BLaER1 treated with 17β-estradiol and CSF1 and Interleukin-3, amounts not matched to agents 10 nM and 100 nM (cell line): ENCODE results near the gene GGT7.
"Not testable (repeated sequence)": the region's sequence is repeated elsewhere in the genome, so short reads cannot be mapped to it uniquely, and the experiment has no call there.

Experiments
- H3K27ac ChIP-seq, 11 experiments: shearing (Covaris generic); formaldehyde crosslinking; 2 replicates each; pipeline ENCODE4 v1.8.1; 2022
- H3K27me3 ChIP-seq, 11 experiments: shearing (Covaris generic); formaldehyde crosslinking; 2 replicates each; pipeline ENCODE4 v1.8.1; 2022
- H3K36me3 ChIP-seq, 11 experiments: shearing (Covaris generic); formaldehyde crosslinking; 2 replicates each; pipeline ENCODE4 v1.8.1; 2022
- H3K4me1 ChIP-seq, 10 experiments: shearing (Covaris generic); formaldehyde crosslinking; 2 replicates each; pipeline ENCODE4 v1.8.1; 2022
- H3K4me2 ChIP-seq, 11 experiments: shearing (Covaris generic); formaldehyde crosslinking; 2 replicates each; pipeline ENCODE4 v1.8.1; 2022
- H3K4me3 ChIP-seq, 10 experiments: shearing (Covaris generic); formaldehyde crosslinking; 2 replicates each; pipeline ENCODE4 v1.8.1; 2022
- H3K9ac ChIP-seq, 11 experiments: shearing (Covaris generic); formaldehyde crosslinking; 2 replicates each; pipeline ENCODE4 v1.8.1; 2022
- H3K9me3 ChIP-seq, 11 experiments: shearing (Covaris generic); formaldehyde crosslinking; replicated peaks in 1 of 11; 2 replicates each; pipeline ENCODE4 v1.8.1; 2022
- H4K20me1 ChIP-seq, 11 experiments: shearing (Covaris generic); formaldehyde crosslinking; 2 replicates each; pipeline ENCODE4 v1.8.1; 2022
- Cebpa-rat ChIP-seq, 11 experiments: shearing (Covaris generic); IDR thresholded peaks; 2 replicates each; pipeline ENCODE4 v1.8.1; 2022

GGT7 gene

DNA sequence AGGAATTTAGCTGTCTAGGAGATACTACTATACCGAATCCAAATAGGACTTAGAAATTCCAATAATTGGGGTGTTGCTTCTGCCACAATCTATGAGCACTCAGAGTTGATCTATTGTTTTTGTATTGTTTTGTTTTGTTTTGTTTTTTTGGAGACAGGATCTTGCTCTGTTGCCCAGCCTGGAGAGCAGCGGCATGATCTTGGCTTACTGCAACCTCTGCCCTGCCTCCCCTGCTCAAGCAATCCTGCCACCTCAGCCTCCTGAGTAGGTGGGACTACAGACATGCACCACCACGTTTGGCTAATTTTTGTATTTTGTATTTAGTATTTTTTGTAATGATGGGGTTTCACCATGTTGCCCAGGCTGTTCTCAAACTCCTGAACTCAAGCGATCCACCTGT is 11.2 kb upstream of the GGT7 start:
- Histone ChIP-seq H3K4me2 (no peak overlapping the region), H3K4me3 (no peak overlapping the region), H3K9ac (no peak overlapping the region), H3K9me3 (no peaks in the 10 kb centered on the region), H3K27ac (no peak overlapping the region), H4K20me1 (peaks cover 0 to 6% (median 0%) of the 10 kb centered on the region in 11 experiments; a peak in 1 of 22 replicates), H3K36me3 (peaks cover 22 to 56% (median 34%) of the 10 kb centered on the region in 11 experiments), H3K27me3 (no peaks in the 10 kb centered on the region), H3K4me1 (peaks cover 3 to 9% (median 6%) of the 10 kb centered on the region in 10 experiments; a peak in 15 of 20 replicates)
- no peak for TF ChIP-seq Cebpa-rat (IDR thresholded peaks at IDR 0.05)

DNA sequence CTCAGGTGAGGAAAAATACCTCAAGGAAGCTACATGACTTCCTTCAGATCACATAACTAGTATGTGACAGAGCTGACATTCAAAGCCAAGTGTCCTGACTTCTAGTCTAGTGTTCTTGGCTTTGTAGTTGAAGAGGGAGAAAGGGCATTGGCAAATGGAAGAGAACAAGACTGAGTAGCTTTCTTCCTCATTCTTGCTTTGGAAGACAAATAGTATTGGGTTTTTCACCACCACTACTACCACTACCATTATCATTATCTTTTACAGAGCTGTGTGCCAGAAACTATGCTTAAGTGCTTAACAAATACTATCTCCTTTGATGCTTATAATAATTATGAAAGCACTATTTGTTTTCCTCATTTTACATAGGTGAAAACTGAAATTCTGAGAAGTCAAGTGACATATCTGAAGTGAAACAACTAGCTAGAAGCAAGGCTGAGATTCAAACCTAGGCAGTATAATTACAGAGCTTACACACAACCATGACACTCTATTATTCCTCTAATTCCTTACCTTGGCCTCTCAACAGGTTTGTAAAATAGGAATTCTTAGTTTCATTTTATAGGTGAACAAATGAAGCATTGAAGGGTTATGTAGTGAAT is 10.5 kb upstream of the GGT7 start:
- H3K4me2 ChIP-seq: no peak overlapping the region
- no peak for TF ChIP-seq Cebpa-rat (IDR thresholded peaks at IDR 0.05)
- no peaks in the 10 kb centered on the region for H3K27me3 ChIP-seq
- H3K27ac ChIP-seq: no peak overlapping the region
- peaks cover 0 to 3% (median under 1%) of the 10 kb centered on the region in 10 experiments; a peak in 7 of 20 replicates for H3K4me1 ChIP-seq
- peaks cover 22 to 56% (median 34%) of the 10 kb centered on the region in 11 experiments for H3K36me3 ChIP-seq
- H3K9ac ChIP-seq: no peak overlapping the region
- H3K9me3 ChIP-seq: no peaks in the 10 kb centered on the region
- peaks cover 0 to 6% (median 0%) of the 10 kb centered on the region in 11 experiments; a peak in 1 of 22 replicates for H4K20me1 ChIP-seq
- H3K4me3 ChIP-seq: no peak overlapping the region

DNA sequence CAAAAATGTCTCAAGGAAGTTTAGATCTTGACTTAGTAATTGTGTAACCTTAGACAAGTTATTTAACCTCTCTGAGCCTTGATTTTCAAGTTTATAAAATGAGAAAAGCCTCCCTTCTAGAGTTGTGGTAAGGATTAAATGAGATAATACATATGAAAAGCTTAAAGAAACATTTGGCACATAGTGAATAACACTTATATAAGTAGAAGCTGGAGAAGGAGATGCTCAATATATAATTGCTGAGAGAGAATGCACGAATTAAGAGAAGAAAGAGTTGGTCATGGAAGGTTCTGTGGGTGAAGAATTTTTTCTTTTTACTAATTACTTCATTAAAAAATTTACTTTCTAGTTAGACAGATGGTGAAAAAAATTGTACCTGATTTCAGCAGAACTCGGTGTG is 9.0 kb upstream of the GGT7 start:
- Histone ChIP-seq H3K9ac (no peak overlapping the region), H3K27ac (no peak overlapping the region), H3K36me3 (peaks cover 22 to 45% (median 31%) of the 10 kb centered on the region in 11 experiments), H3K4me2 (no peak overlapping the region), H3K27me3 (no peaks in the 10 kb centered on the region), H3K4me1 (peaks cover 0 to 11% (median 7%) of the 10 kb centered on the region in 10 experiments; a peak in 14 of 20 replicates), H3K9me3 (no peaks in the 10 kb centered on the region), H3K4me3 (no peak overlapping the region), H4K20me1 (peaks cover 0 to 6% (median 0%) of the 10 kb centered on the region in 11 experiments; a peak in 2 of 22 replicates)
- TF ChIP-seq Cebpa-rat (IDR thresholded peaks at IDR 0.05): no peak

DNA sequence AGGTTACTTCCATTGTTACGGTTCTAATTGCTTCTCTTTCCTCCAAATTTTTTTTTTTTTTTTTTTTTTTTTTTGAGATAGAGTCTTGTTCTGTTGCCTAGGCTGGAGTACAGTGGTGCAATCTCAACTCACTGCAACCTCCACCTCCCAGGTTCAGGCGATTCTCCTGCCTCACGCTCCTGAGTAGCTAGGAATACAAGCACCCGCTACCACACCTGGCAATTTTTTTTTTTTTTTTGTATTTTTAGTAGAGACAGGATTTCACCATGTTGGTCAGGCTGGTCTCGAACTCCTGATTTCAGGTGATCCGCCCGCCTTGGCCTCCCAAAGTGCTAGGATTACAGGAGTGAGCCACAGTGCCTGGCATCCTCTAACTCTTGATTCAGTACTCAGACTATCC is 8.3 kb upstream of the GGT7 start:
- not testable (repeated sequence) for H3K27me3 ChIP-seq, H3K4me3 ChIP-seq, H3K4me2 ChIP-seq, H3K27ac ChIP-seq, H4K20me1 ChIP-seq, H3K9ac ChIP-seq, H3K9me3 ChIP-seq
- H3K4me1 ChIP-seq: peaks cover under 1 to 11% (median 7%) of the 10 kb centered on the region in 10 experiments; a peak in 14 of 20 replicates
- H3K36me3 ChIP-seq: peaks cover 18 to 39% (median 31%) of the 10 kb centered on the region in 11 experiments

DNA sequence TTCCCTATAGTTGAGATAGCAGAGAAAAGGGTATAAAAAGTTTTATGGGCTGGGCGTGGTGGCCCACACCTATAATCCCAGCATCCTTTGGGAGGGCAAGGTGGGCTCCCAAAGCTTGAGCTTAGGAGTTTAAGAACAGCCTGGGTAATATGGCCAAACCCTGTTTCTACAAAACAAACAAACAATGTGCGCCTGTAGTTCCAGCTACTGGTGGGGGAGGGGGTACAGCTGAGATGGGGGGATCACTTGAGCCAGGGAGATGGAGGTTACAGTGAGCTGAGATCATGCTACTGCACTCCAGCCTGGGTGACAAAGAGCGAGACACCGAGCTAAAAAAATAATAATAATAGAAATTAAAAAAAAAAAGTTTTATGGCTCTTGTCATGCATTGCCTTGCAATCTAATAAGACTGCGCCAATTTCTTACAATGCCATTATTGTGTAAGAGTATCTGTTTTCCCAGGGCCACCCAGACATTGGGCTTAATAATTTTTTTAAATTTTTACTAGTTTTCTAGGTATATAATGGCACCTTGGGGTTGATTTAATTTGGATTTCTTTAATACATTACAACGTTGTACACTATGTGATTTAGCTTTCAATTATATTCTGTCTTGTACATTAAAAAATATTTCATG is 7.7 kb upstream of the GGT7 start:
- Histone ChIP-seq H3K27ac (no peak overlapping the region), H3K27me3 (no peaks in the 10 kb centered on the region), H3K4me3 (no peak overlapping the region), H4K20me1 (peaks cover 0 to 6% (median 0%) of the 10 kb centered on the region in 11 experiments; a peak in 2 of 22 replicates), H3K36me3 (peaks cover 18 to 33% (median 29%) of the 10 kb centered on the region in 11 experiments), H3K9me3 (no peaks in the 10 kb centered on the region), H3K4me1 (peaks cover 7 to 17% (median 13%) of the 10 kb centered on the region in 10 experiments), H3K9ac (no peak overlapping the region), H3K4me2 (no peak overlapping the region)
- TF ChIP-seq Cebpa-rat (IDR thresholded peaks at IDR 0.05): no peak

DNA sequence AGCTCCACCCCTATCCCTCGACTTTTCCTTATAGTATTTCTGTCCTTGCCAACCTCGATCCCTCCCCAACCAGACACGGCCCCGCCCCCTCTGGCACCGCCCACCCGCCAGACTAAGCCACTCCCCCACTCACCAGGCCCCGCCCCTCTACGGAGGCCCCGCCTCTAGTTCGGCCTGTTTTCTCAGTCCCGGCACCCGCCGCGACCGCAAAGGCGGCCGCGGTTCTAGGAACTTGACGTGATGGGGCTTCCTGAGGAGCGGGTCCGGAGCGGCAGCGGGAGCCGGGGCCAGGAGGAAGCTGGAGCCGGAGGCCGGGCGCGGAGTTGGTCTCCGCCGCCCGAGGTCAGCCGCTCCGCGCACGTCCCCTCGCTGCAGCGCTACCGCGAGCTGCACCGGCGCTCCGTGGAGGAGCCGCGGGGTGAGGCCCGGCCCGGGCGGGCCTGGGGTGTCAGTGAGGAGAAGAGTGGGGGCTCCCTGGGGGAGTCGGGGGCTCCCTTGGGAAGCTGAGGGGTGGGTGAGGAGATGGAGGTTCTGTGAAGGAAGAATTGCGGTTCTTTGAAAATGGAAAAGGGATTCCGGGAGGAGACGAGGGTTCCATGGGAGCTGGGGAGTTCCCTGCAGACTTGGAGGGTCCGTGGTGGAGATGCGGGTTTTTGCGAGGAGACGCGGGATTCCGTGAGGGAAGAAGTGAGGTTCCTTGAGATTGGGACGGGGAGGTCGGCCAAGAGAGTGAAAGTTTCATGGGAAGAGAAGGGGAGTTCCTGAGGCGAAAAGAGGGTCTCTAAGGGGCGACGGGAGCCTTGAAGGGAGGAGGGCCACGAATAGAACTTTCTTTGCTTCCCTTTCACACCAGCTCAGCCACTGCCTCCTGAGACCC is 4.0 kb upstream of the GGT7 start, which contains the start of gene ACSS2:
Gene ACSS2, plus strand, starts transcription at position 207 of the 877 bp plus-strand sequence. Its CDS starts 34 bp downstream, at position 241.
- TF ChIP-seq Cebpa-rat (IDR thresholded peaks at IDR 0.05): no peak
- Histone ChIP-seq H3K9ac (peak within 1 kb of the TSS; percentile 73 to 90 (median 86)), H3K4me1 (peaks cover 19 to 39% (median 32%) of the 10 kb centered on the region in 10 experiments), H3K36me3 (no peaks in the 10 kb centered on the region), H3K4me3 (peak within 1 kb of the TSS; percentile 72 to 92 (median 82)), H3K27ac (peak within 1 kb of the TSS; percentile 61 to 87 (median 76)), H3K27me3 (peaks cover 0 to 8% (median 0%) of the 10 kb centered on the region in 11 experiments; a peak in 2 of 22 replicates), H3K4me2 (peak within 1 kb of the TSS; percentile 90 to 99 (median 96)), H4K20me1 (peaks cover 0 to 6% (median 0%) of the 10 kb centered on the region in 11 experiments; a peak in 2 of 22 replicates), H3K9me3 (no peaks in the 10 kb centered on the region)

DNA sequence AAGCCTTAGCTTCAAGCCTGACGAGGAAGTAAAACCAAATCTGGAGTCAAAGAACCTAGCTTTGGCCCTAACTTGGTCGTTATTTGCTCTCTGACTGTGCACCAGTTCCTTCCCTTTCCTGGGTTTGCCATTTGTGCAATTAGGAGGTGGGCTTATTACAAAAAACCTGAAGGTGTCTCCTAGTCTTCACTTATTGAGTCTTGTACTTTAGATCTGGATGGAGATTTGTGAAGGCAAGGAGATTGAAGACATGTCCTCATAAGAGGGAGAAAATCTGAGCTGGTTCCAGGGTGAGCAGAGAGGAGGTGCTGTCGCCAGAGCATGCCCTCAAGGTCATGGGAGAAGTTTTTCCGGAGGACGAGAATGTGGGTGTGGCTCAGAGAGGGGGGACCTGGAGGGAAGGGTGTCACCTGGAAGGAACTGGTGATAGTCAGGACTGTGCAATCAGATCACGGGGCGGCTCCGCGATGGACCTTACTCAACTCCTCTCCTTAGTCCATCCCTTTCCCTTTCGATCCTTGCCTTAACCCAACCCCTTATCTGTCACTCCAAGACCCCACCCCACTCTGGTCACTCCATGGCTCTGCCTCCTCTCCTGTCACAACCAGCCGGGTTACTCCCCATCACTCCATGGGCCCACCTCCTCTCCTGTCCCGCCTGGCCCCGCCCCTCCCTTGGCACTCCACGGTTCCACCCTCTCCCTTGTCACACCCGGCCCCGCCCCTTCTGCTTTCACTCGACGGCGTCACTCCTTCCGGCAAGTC is 3.2 kb upstream of the GGT7 start:
- Histone ChIP-seq H3K4me3 (peak overlapping the region; percentile 45 to 92 (median 81)), H3K4me2 (peak overlapping the region; percentile 73 to 89 (median 81)), H3K9me3 (no peaks in the 10 kb centered on the region), H4K20me1 (peaks cover 0 to 6% (median 0%) of the 10 kb centered on the region in 11 experiments; a peak in 2 of 22 replicates), H3K36me3 (no peaks in the 10 kb centered on the region), H3K9ac (peak overlapping the region; percentile 33 to 76 (median 53); a peak in 19 of 22 replicates), H3K27me3 (peaks cover 0 to 8% (median 0%) of the 10 kb centered on the region in 11 experiments; a peak in 2 of 22 replicates), H3K4me1 (peaks cover 19 to 39% (median 32%) of the 10 kb centered on the region in 10 experiments), H3K27ac (peak overlapping the region in 9 of 11 experiments; percentile 21 to 85 (median 60); a peak in 15 of 22 replicates)
- TF ChIP-seq Cebpa-rat (IDR thresholded peaks at IDR 0.05): no peak

DNA sequence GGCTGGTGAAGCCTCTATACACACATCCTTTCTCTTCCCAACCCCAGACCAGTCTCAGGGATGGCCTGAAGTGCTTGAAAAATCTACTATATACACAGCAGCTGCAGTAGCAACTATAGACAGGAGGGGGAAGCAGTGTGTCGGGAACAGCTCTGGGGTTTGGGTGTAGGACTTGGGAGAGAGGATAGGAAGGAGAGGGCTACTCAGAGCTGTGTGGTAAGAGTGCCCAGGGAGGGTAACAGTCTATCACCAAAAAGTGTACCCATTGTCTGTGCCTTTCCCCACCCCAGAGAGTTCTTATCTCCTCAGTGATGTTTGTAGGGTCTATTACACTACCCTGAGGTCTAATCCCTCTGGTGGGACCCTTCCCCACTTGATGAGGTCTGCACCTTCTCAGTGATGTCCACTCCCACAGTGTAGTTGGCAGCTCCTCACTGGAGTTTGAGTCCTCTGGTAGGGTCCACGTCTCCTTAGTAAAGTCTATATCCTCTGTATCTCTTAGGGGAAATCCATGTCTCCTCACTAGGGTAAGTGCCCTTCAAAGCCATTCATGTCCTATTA is 1.5 kb upstream of the GGT7 start:
- H3K36me3 ChIP-seq: no peaks in the 10 kb centered on the region
- H4K20me1 ChIP-seq: no peaks in the 10 kb centered on the region; a peak in 1 of 22 replicates
- TF ChIP-seq Cebpa-rat (IDR thresholded peaks at IDR 0.05): no peak
- peak overlapping the region in 5 of 11 experiments; percentile 73 to 89 (median 82); a peak in 8 of 22 replicates for H3K4me2 ChIP-seq
- peaks cover 0 to 8% (median 0%) of the 10 kb centered on the region in 11 experiments; a peak in 2 of 22 replicates for H3K27me3 ChIP-seq
- H3K9me3 ChIP-seq: no peaks in the 10 kb centered on the region
- peak overlapping the region in 2 of 11 experiments; percentile 44 to 53; a peak in 4 of 22 replicates for H3K9ac ChIP-seq
- no peak overlapping the region for H3K4me3 ChIP-seq
- H3K27ac ChIP-seq: peak overlapping the region in 4 of 11 experiments; percentile 31 to 85 (median 76); a peak in 5 of 22 replicates
- peaks cover 19 to 39% (median 32%) of the 10 kb centered on the region in 10 experiments for H3K4me1 ChIP-seq
